GM18951 (cell line): ENCODE results near the gene HK2.

Experiments used
- POLR2A ChIP-seq: IDR thresholded peaks from 4 replicates; pipeline ENCODE4 v1.6.1; 2011; ENCODE audit warnings: mild to moderate bottlenecking; ENCODE audit not compliant: insufficient read length, insufficient read depth; ENCODE audit errors: extremely low read depth
- in situ Hi-C: fragments of 300-500 bp; cut with MboI; formaldehyde crosslinking; loops from one replicate; pipeline ENCODE4 v1.12.0; 2022; ENCODE audit warnings: low sequenced_read_pairs, mixed read lengths, inconsistent platforms; ENCODE audit not compliant: unreplicated experiment

Gene HK2

GRCh38 chr2:74937221-74937880 is 103.4 kb downstream of the HK2 start:
- in situ Hi-C loops: no loop called here
- TF ChIP-seq POLR2A: no peak

GRCh38 chr2:74938264-74938663 is 104.3 kb downstream of the HK2 start:
- no peak for TF ChIP-seq POLR2A
- in situ Hi-C loops: no loop called here

GRCh38 chr2:74939919-74940812 is 106.2 kb downstream of the HK2 start:
- in situ Hi-C loops: no loop called here
- TF ChIP-seq POLR2A: no peak

- in situ Hi-C loops: no loop called here
Measured at GRCh38 chr2:74941284-74941683, 107.4 kb downstream of the HK2 start.

GRCh38 chr2:74942263-74942662 is 108.3 kb downstream of the HK2 start:
- TF ChIP-seq POLR2A: no peak
- in situ Hi-C loops: no loop called here

More at GRCh38 chr2:74941284-74941683, 107.4 kb downstream of the HK2 start:
- TF ChIP-seq POLR2A: no peak
